A673 (cell line): ENCODE results near the gene TMEM170B. TPM values are rescaled to one million over a fixed set of nuclear protein-coding genes. Genes with fewer than 3 reads are reported as not detected.
A peak's percentile ranks its signal among the peaks of the same experiment; 100 is the strongest.

Source experiments
- Bru-seq: library from RNA; stranded (reverse); fragments of 400-500 nt; gene quantifications from one replicate; lab custom pipeline; 2021; lab: Mats Ljungman, UMichigan
- BruChase-seq, 2 experiments: library from RNA; stranded (reverse); fragments of 400-500 nt; gene quantifications; one replicate each; lab custom pipeline; 2021; lab: Mats Ljungman, UMichigan
- BruUV-seq: library from RNA; stranded (reverse); fragments of 400-500 nt; replicated peaks from 2 replicates; lab custom pipeline; 2021; lab: Mats Ljungman, UMichigan
- CTCF ChIA-PET: fragments of 300-600 bp; sonication (Branson Sonifier 250); formaldehyde crosslinking; loops from one replicate; lab custom pipeline; 2022; ENCODE audit warnings: antibody characterized with exemption; lab: Charles Lee
- POLR2A ChIA-PET: fragments of 300-600 bp; sonication (Branson Sonifier 250); formaldehyde crosslinking; loops from one replicate; lab custom pipeline; 2022; ENCODE audit warnings: antibody characterized with exemption; ENCODE audit not compliant: low non-redundant PET; lab: Charles Lee
- DNase-seq: peaks from one replicate; pipeline ENCODE4 v3.0.0-alpha.2; 2015; ENCODE audit warnings: low spot score
- H3K27ac ChIP-seq: fragments of 200-600 bp; sonication (generic); 2 replicates; pipeline ENCODE4 v1.5.1; 2016; ENCODE audit warnings: mixed run types, low read depth, mild to moderate bottlenecking, mixed read lengths, antibody characterized with exemption, low read length; ENCODE audit not compliant: poor library complexity, severe bottlenecking
- H3K27me3 ChIP-seq: fragments of 200-600 bp; sonication (generic); replicated peaks from 2 replicates; pipeline ENCODE4 v1.6.1; 2017; ENCODE audit warnings: mixed run types, low read depth, mild to moderate bottlenecking, mixed read lengths, antibody characterized with exemption, low read length; ENCODE audit not compliant: insufficient read depth, poor library complexity
- H3K36me3 ChIP-seq: fragments of 200-600 bp; sonication (generic); 2 replicates; pipeline ENCODE4 v1.6.1; 2016; ENCODE audit warnings: mixed run types, mild to moderate bottlenecking, mixed read lengths, antibody characterized with exemption, low read length; ENCODE audit not compliant: insufficient read depth, poor library complexity, severe bottlenecking
- H3K4me1 ChIP-seq: fragments of 200-600 bp; sonication (generic); 2 replicates; pipeline ENCODE4 v1.6.1; 2017; ENCODE audit warnings: mixed run types, mild to moderate bottlenecking, mixed read lengths, antibody characterized with exemption, low read length; ENCODE audit not compliant: insufficient read depth, poor library complexity, severe bottlenecking
- H3K4me3 ChIP-seq: fragments of 200-600 bp; sonication (generic); 2 replicates; pipeline ENCODE4 v1.5.1; 2016; ENCODE audit warnings: low read depth, mixed run types, mild to moderate bottlenecking, mixed read lengths, low read length; ENCODE audit not compliant: poor library complexity, severe bottlenecking
- H3K9me3 ChIP-seq: fragments of 200-600 bp; sonication (generic); 2 replicates; pipeline ENCODE4 v1.6.1; 2016; ENCODE audit warnings: mixed run types, low read depth, mild to moderate bottlenecking, mixed read lengths, antibody characterized with exemption, low read length; ENCODE audit not compliant: poor library complexity, severe bottlenecking
- EZH2 ChIP-seq: fragments of 200-600 bp; sonication (generic); IDR thresholded peaks from 2 replicates; pipeline ENCODE4 v1.6.1; 2017; ENCODE audit warnings: borderline replicate concordance, low read depth, mild to moderate bottlenecking, mixed read lengths, antibody characterized with exemption, low read length; ENCODE audit not compliant: poor library complexity, severe bottlenecking
- intact Hi-C: fragments of 100-400 bp; cut with micrococcal nuclease; formaldehyde crosslinking; loops from one replicate; pipeline ENCODE4 v1.10.0; 2022; ENCODE audit not compliant: unreplicated experiment
- long read RNA-seq: library from polyadenylated mRNA; stranded (forward); transcript quantifications from one replicate; pipeline ENCODE4 v2.0.0, GENCODE V29; 2022
- total RNA-seq: library from RNA; stranded (reverse); gene quantifications from 2 replicates; pipeline ENCODE4 v1.2.3, GENCODE V29; 2021
- TF ChIP-seq, protein P1 (sequence below): fragments of 300-800, 200-600 bp; sonication (generic); conservative IDR thresholded peaks from 2 replicates; pipeline ENCODE4 v1.5.1; 2017; ENCODE audit warnings: low read depth, mild to moderate bottlenecking, antibody characterized with exemption, low read length, moderate library complexity, mixed read lengths

Gene TMEM170B, protein sequence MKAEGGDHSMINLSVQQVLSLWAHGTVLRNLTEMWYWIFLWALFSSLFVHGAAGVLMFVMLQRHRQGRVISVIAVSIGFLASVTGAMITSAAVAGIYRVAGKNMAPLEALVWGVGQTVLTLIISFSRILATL
- total RNA-seq (9.5 and 11.4 TPM in 2 replicates), Bru-seq, nascent RNA (percentile 70 among the genes with signal in this experiment), BruChase-seq, experiment 1, labeled RNA remaining after a 2-hour chase (percentile 83 among the genes with signal in this experiment), BruChase-seq, experiment 2, labeled RNA remaining after a 6-hour chase (percentile 84 among the genes with signal in this experiment)
- long read RNA-seq, full-length matches to known transcripts: 24 of 29 reads
- long read RNA-seq, partial matches to known transcripts: 0 of 29 reads
- long read RNA-seq, other reads (novel, unspliced or antisense): 5 of 29 reads

DNA sequence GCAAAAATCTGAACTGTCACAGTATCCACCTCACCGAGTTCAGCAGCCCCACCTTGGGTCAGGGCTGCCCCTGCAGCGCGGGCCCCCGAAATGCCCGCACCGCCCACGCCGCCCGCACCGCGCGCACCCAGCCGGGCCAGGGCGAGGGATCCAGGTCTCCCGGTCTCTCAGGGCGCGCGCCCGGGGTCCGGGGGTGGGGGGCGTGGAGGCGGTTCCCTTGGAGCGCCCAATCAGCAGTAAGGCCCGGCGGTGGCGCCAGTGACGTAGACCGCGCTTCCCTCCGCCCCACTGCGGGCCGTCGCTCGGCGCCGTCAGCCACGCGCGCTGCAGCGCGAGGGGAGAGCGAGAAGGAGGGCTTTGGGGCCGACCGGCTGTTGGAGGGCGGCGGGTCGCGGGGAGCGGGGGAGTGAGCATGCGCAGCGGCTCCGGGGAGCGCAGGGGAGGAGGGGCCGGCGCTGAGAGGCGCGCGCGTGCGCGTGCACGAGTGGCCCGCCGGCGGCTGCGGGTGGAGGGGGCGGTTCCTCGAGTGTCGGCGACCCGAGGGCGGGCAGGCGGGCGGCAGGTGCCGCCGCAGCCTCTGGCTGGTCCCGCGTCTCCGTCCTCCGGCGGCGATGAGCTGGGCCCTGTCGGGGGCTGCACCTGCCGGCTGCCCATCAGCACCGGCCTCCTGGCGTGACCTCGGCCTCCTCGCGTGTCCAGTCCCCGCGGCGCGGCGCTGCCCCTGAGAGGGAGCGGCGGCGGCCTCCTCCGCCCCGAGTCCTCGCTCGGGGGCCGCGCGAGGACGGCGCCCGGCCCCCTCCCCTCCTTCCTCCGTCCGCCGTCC lies at the start of gene TMEM170B:
Gene TMEM170B (plus strand): TSS at position 521 of the 823 bp plus-strand sequence. CDS start 529 bp downstream, outside the sequence.
- Histone ChIP-seq H3K27me3 (no peaks in the 10 kb centered on the region), H3K36me3 (no peaks in the 10 kb centered on the region), H3K9me3 (no peaks in the 10 kb centered on the region), H3K27ac (peak within 1 kb of the TSS; percentile 79), H3K4me3 (peak within 1 kb of the TSS; percentile 91), H3K4me1 (peaks cover 14% of the 10 kb centered on the region)
- POLR2A ChIA-PET: no interaction called here
- no peak for TF ChIP-seq EZH2
- TF ChIP-seq, protein P1, sequence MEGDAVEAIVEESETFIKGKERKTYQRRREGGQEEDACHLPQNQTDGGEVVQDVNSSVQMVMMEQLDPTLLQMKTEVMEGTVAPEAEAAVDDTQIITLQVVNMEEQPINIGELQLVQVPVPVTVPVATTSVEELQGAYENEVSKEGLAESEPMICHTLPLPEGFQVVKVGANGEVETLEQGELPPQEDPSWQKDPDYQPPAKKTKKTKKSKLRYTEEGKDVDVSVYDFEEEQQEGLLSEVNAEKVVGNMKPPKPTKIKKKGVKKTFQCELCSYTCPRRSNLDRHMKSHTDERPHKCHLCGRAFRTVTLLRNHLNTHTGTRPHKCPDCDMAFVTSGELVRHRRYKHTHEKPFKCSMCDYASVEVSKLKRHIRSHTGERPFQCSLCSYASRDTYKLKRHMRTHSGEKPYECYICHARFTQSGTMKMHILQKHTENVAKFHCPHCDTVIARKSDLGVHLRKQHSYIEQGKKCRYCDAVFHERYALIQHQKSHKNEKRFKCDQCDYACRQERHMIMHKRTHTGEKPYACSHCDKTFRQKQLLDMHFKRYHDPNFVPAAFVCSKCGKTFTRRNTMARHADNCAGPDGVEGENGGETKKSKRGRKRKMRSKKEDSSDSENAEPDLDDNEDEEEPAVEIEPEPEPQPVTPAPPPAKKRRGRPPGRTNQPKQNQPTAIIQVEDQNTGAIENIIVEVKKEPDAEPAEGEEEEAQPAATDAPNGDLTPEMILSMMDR: no peak
- peak; percentile 98 for DNase-seq
- no TSS peak for BruUV-seq
- CTCF ChIA-PET: no interaction called here
- intact Hi-C loops: no loop called here

DNA sequence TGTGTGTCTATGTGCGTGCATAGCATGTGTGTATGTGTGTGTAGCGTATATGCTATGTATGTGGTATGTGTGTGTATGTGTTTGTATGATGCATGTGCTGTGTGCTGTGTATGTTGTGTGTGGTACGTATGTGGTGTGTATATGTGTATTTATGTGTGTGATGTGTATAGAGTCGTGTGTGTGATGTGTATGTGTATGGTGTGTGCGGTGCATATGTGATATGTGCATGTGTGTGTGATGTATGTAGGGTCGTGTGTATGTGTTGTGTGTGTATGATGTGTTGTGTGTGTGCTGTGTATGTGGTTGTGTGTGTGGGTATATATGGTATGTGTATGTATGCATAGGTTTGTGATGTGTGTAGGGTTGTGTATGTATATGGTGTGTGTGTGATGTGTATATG lies 46.6 kb upstream of the TMEM170B start:
- Histone ChIP-seq H3K27ac (no peak overlapping the region), H3K4me1 (no peaks in the 10 kb centered on the region), H3K9me3 (no peaks in the 10 kb centered on the region), H3K36me3 (no peaks in the 10 kb centered on the region), H3K27me3 (no peaks in the 10 kb centered on the region), H3K4me3 (no peak overlapping the region)
- TF ChIP-seq EZH2: no peak
- TF ChIP-seq, protein P1: no peak
- DNase-seq: no peak
- no TSS peak for BruUV-seq
- intact Hi-C loops: loop anchor here (5.0 to 10.0 kb wide), 2 partner anchors 119 to 236 kb away; no protein-coding TSS in a partner anchor
- ChIA-PET CTCF (no interaction called here), POLR2A (no interaction called here)

DNA sequence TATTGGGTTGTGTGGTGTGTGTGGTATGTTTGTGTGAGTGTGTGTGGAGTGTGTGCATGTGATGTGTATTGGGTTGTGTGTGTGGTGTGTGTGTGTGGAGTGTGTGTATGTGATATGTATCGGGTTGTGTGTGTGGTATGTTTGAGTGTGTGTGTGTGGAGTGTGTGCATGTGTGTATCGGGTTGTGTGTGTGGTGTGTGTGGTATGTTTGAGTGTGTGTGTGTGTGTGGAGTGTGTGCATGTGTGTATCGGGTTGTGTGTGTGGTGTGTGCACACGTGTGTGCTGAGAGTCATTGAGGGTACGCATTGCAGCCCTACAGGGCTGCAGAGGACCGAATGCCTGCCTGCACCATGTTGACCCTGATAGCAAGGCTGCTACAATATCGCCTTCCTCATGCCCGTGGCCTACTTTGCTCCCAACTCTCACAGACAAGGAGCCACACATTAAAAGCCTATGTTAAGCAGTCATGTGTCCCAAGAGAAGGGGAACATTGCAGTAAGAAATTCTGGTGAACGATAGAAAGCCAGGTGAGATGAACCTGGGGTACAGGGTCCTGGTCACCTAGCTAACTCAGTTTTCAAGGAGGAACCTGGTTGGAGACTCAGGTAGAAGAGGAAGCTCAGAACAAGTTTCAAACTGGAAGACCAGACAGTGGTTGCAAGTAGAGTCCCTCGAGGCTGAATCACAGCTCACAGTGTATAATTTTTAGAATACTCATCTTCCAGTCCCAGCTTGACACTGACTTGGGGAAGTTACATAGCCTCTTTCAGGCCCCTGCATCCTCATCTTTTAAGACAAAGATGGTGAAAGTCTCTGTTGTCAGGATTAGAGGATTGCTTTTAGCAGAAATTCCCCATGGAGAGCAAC lies 45.7 kb upstream of the TMEM170B start:
- H3K4me3 ChIP-seq: no peak overlapping the region
- no TSS peak for BruUV-seq
- CTCF ChIA-PET: no interaction called here
- no peak for TF ChIP-seq EZH2
- TF ChIP-seq, protein P1: no peak
- POLR2A ChIA-PET: no interaction called here
- H3K9me3 ChIP-seq: no peaks in the 10 kb centered on the region
- H3K27ac ChIP-seq: no peak overlapping the region
- intact Hi-C loops: loop anchor here (5.0 to 10.0 kb wide), 2 partner anchors 120 to 237 kb away; no protein-coding TSS in a partner anchor
- H3K36me3 ChIP-seq: no peaks in the 10 kb centered on the region
- no peaks in the 10 kb centered on the region for H3K27me3 ChIP-seq
- no peaks in the 10 kb centered on the region for H3K4me1 ChIP-seq
- DNase-seq: no peak
